WI38 (cell line): Measurements from ENCODE around the gene ARFGEF3.

Source experiments
- H3K4me3 ChIP-seq: 2 replicates; pipeline ENCODE4 v1.5.1; 2011; ENCODE audit warnings: low read depth, mild to moderate bottlenecking, control low read depth, low read length
- TF ChIP-seq, protein P1 (sequence below): IDR thresholded peaks from 2 replicates; pipeline ENCODE4 v1.5.1; 2012; ENCODE audit warnings: low read depth, mild to moderate bottlenecking, control low read depth, low read length

ARFGEF3 gene

GRCh38 chr6:138289739-138290138 is 128.0 kb downstream of the ARFGEF3 start:
- TF ChIP-seq, protein P1, sequence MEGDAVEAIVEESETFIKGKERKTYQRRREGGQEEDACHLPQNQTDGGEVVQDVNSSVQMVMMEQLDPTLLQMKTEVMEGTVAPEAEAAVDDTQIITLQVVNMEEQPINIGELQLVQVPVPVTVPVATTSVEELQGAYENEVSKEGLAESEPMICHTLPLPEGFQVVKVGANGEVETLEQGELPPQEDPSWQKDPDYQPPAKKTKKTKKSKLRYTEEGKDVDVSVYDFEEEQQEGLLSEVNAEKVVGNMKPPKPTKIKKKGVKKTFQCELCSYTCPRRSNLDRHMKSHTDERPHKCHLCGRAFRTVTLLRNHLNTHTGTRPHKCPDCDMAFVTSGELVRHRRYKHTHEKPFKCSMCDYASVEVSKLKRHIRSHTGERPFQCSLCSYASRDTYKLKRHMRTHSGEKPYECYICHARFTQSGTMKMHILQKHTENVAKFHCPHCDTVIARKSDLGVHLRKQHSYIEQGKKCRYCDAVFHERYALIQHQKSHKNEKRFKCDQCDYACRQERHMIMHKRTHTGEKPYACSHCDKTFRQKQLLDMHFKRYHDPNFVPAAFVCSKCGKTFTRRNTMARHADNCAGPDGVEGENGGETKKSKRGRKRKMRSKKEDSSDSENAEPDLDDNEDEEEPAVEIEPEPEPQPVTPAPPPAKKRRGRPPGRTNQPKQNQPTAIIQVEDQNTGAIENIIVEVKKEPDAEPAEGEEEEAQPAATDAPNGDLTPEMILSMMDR: no peak
- H3K4me3 ChIP-seq: no peak overlapping the region

GRCh38 chr6:138290423-138290962 is 128.8 kb downstream of the ARFGEF3 start:
- TF ChIP-seq, protein P1: no peak
- H3K4me3 ChIP-seq: no peak overlapping the region

GRCh38 chr6:138291036-138291848 is 129.5 kb downstream of the ARFGEF3 start:
- TF ChIP-seq, protein P1: no peak
- no peak overlapping the region for H3K4me3 ChIP-seq

- TF ChIP-seq, protein P1: no peak
- H3K4me3 ChIP-seq: no peak overlapping the region
These were observed 130.1 kb downstream of the ARFGEF3 start for GRCh38 chr6:138291849-138292181.

- TF ChIP-seq, protein P1: no peak
- H3K4me3 ChIP-seq: no peak overlapping the region
These were observed 130.7 kb downstream of the ARFGEF3 start for GRCh38 chr6:138292482-138292881.

GRCh38 chr6:138293428-138294395 is 132.0 kb downstream of the ARFGEF3 start:
- TF ChIP-seq, protein P1: no peak
- no peak overlapping the region for H3K4me3 ChIP-seq
